Type B pancreatic cell (in vitro differentiated cells): ENCODE results near the gene WIPF2. TPM values are rescaled to one million over a fixed set of nuclear protein-coding genes. Genes with fewer than 3 reads are reported as not detected.

ENCODE experiments used
- DNase-seq: peaks from one replicate; pipeline ENCODE4 v3.0.0; 2021; ENCODE audit warnings: mixed read lengths; ENCODE audit not compliant: unreplicated experiment; ENCODE audit errors: extremely low spot score
- H3K27ac Mint-ChIP-seq: 2 replicates; pipeline ENCODE4 v1.8.0; 2021; ENCODE audit warnings: mild to moderate bottlenecking, mixed read lengths
- H3K27me3 Mint-ChIP-seq: 2 replicates; pipeline ENCODE4 v1.8.0; 2021; ENCODE audit warnings: mixed read lengths
- H3K36me3 Mint-ChIP-seq: 2 replicates; pipeline ENCODE4 v1.8.0; 2021; ENCODE audit warnings: mixed read lengths
- H3K4me1 Mint-ChIP-seq: one replicate; pipeline ENCODE4 v1.8.0; 2021; ENCODE audit warnings: mixed read lengths; ENCODE audit not compliant: unreplicated experiment
- H3K4me3 Mint-ChIP-seq: 2 replicates; pipeline ENCODE4 v1.8.0; 2021; ENCODE audit warnings: mild to moderate bottlenecking, mixed read lengths
- H3K9me3 Mint-ChIP-seq: 2 replicates; pipeline ENCODE4 v1.8.0; 2021; ENCODE audit warnings: mixed read lengths
- CTCF ChIP-seq: fragments of 200-600 bp; sonication (generic); conservative IDR thresholded peaks from 2 replicates; pipeline ENCODE4 v1.5.0; 2021; ENCODE audit warnings: antibody characterized with exemption, mild to moderate bottlenecking
- total RNA-seq: library from RNA; stranded (reverse); gene quantifications from 2 replicates; pipeline ENCODE4 v1.2.1, GENCODE V29; 2021; ENCODE audit warnings: low replicate concordance

WIPF2 gene
- total RNA-seq, 1 donor from 2014 or later, result 27.2 TPM

GRCh38 chr17:40287494-40288369, 68.6 kb downstream of the WIPF2 start, which contains the start of gene CDC6:
TSS of gene CDC6 (plus strand) at chr17:40287879. CDS start at chr17:40289421, 1,542 bp downstream.
- no peak for TF ChIP-seq CTCF
- peaks cover 3% of the 10 kb centered on the region for H3K27me3 Mint-ChIP-seq
- H3K36me3 Mint-ChIP-seq, result peaks cover 13% of the 10 kb centered on the region
- peak within 1 kb of the TSS; percentile 97 for H3K27ac Mint-ChIP-seq
- peak within 1 kb of the TSS; percentile 98 for H3K4me3 Mint-ChIP-seq
- H3K9me3 Mint-ChIP-seq, result no peaks in the 10 kb centered on the region
- DNase-seq, result peak; percentile 98
- H3K4me1 Mint-ChIP-seq, result peaks cover 34% of the 10 kb centered on the region

- H3K27ac Mint-ChIP-seq, result peak overlapping the region; percentile 53
- H3K4me3 Mint-ChIP-seq, result peak overlapping the region; percentile 64
- peak; percentile 75 for TF ChIP-seq CTCF
- H3K36me3 Mint-ChIP-seq, result peaks cover 10% of the 10 kb centered on the region
- H3K9me3 Mint-ChIP-seq, result no peaks in the 10 kb centered on the region
- H3K27me3 Mint-ChIP-seq, result no peaks in the 10 kb centered on the region
- no peak for DNase-seq
- peaks cover 28% of the 10 kb centered on the region for H3K4me1 Mint-ChIP-seq
These were observed 71.7 kb downstream of the WIPF2 start for GRCh38 chr17:40290629-40291280.

GRCh38 chr17:40291281-40291664, 72.2 kb downstream of the WIPF2 start:
- no peak overlapping the region for H3K4me3 Mint-ChIP-seq
- H3K27ac Mint-ChIP-seq, result no peak overlapping the region
- H3K27me3 Mint-ChIP-seq, result no peaks in the 10 kb centered on the region
- H3K4me1 Mint-ChIP-seq, result peaks cover 31% of the 10 kb centered on the region
- H3K9me3 Mint-ChIP-seq, result no peaks in the 10 kb centered on the region
- H3K36me3 Mint-ChIP-seq, result peaks cover 13% of the 10 kb centered on the region
- DNase-seq, result no peak
- no peak for TF ChIP-seq CTCF

- no peak overlapping the region for H3K27ac Mint-ChIP-seq
- TF ChIP-seq CTCF, result no peak
- H3K4me3 Mint-ChIP-seq, result no peak overlapping the region
- DNase-seq, result no peak
- peaks cover 19% of the 10 kb centered on the region for H3K36me3 Mint-ChIP-seq
- H3K27me3 Mint-ChIP-seq, result no peaks in the 10 kb centered on the region
- peaks cover 19% of the 10 kb centered on the region for H3K4me1 Mint-ChIP-seq
- H3K9me3 Mint-ChIP-seq, result no peaks in the 10 kb centered on the region
These were observed 74.3 kb downstream of the WIPF2 start for GRCh38 chr17:40293363-40293762.

- peaks cover 16% of the 10 kb centered on the region for H3K36me3 Mint-ChIP-seq
These were observed 76.7 kb downstream of the WIPF2 start for GRCh38 chr17:40295488-40296436.

More at GRCh38 chr17:40295488-40296436, 76.7 kb downstream of the WIPF2 start:
- H3K27ac Mint-ChIP-seq, result peak overlapping the region; percentile 41
- H3K27me3 Mint-ChIP-seq, result no peaks in the 10 kb centered on the region
- no peak overlapping the region for H3K4me3 Mint-ChIP-seq
- no peak for DNase-seq
- TF ChIP-seq CTCF, result no peak
- peaks cover 7% of the 10 kb centered on the region for H3K4me1 Mint-ChIP-seq
- H3K9me3 Mint-ChIP-seq, result no peaks in the 10 kb centered on the region
